T-helper 1 cell treated with Interleukin-12 subunit alpha and Interleukin-12 subunit beta and Interleukin-4 antibody, amounts not matched to agents 30 μg/mL and 1 μg/mL, for 36 hours (primary cell): ENCODE measurements around the gene MRPL30.
A peak's percentile ranks its signal among the peaks of the same experiment; 100 is the strongest.
"Not testable (repeated sequence)": the region's sequence is repeated elsewhere in the genome, so short reads cannot be mapped to it uniquely, and the experiment has no call there.

Source experiments
- H3K27ac Mint-ChIP-seq: one replicate; pipeline ENCODE4 v1.8.0; 2021; ENCODE audit warnings: mild to moderate bottlenecking, mixed read lengths
- H3K27me3 Mint-ChIP-seq: one replicate; pipeline ENCODE4 v1.8.0; 2021; ENCODE audit warnings: low read depth, mixed read lengths
- H3K36me3 Mint-ChIP-seq: one replicate; pipeline ENCODE4 v1.8.0; 2021; ENCODE audit warnings: low read depth, mixed read lengths
- H3K4me1 Mint-ChIP-seq: one replicate; pipeline ENCODE4 v1.8.0; 2021; ENCODE audit warnings: low read depth, mixed read lengths
- H3K4me3 Mint-ChIP-seq: one replicate; pipeline ENCODE4 v1.8.0; 2021; ENCODE audit warnings: mild to moderate bottlenecking, moderate library complexity, mixed read lengths
- H3K9me3 Mint-ChIP-seq: one replicate; pipeline ENCODE4 v1.8.0; 2021; ENCODE audit warnings: mixed read lengths

Gene MRPL30

GRCh38 chr2:99159594-99159993 is 21.4 kb upstream of the MRPL30 start:
- no peaks in the 10 kb centered on the region for H3K27me3 Mint-ChIP-seq
- H3K4me1 Mint-ChIP-seq, result peaks cover 16% of the 10 kb centered on the region
- peaks cover 27% of the 10 kb centered on the region for H3K36me3 Mint-ChIP-seq
- no peak overlapping the region for H3K4me3 Mint-ChIP-seq
- H3K9me3 Mint-ChIP-seq, result no peaks in the 10 kb centered on the region
- H3K27ac Mint-ChIP-seq, result no peak overlapping the region

- Mint-ChIP-seq H3K4me1 (peaks cover 5% of the 10 kb centered on the region), H3K9me3 (no peaks in the 10 kb centered on the region), H3K27ac (no peak overlapping the region), H3K4me3 (no peak overlapping the region), H3K36me3 (peaks cover 35% of the 10 kb centered on the region), H3K27me3 (no peaks in the 10 kb centered on the region)
Measured at GRCh38 chr2:99166218-99166617, 14.8 kb upstream of the MRPL30 start.

GRCh38 chr2:99169534-99169933 is 11.4 kb upstream of the MRPL30 start:
- Mint-ChIP-seq H3K36me3 (peaks cover 34% of the 10 kb centered on the region), H3K4me1 (peaks cover 15% of the 10 kb centered on the region), H3K4me3 (no peak overlapping the region), H3K27ac (no peak overlapping the region), H3K27me3 (no peaks in the 10 kb centered on the region), H3K9me3 (no peaks in the 10 kb centered on the region)

- Mint-ChIP-seq H3K36me3 (peaks cover 25% of the 10 kb centered on the region), H3K27me3 (no peaks in the 10 kb centered on the region), H3K4me1 (peaks cover 24% of the 10 kb centered on the region), H3K9me3 (no peaks in the 10 kb centered on the region), H3K4me3 (no peak overlapping the region), H3K27ac (no peak overlapping the region)
Measured at GRCh38 chr2:99171377-99172140, 9.4 kb upstream of the MRPL30 start.

GRCh38 chr2:99181624-99182000 is 628 bp downstream of the MRPL30 start:
- H3K4me1 Mint-ChIP-seq, result peaks cover 43% of the 10 kb centered on the region
- peak overlapping the region; percentile 99 for H3K4me3 Mint-ChIP-seq
- H3K27ac Mint-ChIP-seq, result peak overlapping the region; percentile 96
- H3K27me3 Mint-ChIP-seq, result no peaks in the 10 kb centered on the region
- H3K9me3 Mint-ChIP-seq, result no peaks in the 10 kb centered on the region
- H3K36me3 Mint-ChIP-seq, result peaks cover 19% of the 10 kb centered on the region

- Mint-ChIP-seq H3K4me1 (peaks cover 35% of the 10 kb centered on the region), H3K4me3 (peak overlapping the region; percentile 3), H3K9me3 (no peaks in the 10 kb centered on the region), H3K36me3 (peaks cover 16% of the 10 kb centered on the region), H3K27ac (no peak overlapping the region), H3K27me3 (no peaks in the 10 kb centered on the region)
Measured at GRCh38 chr2:99183025-99183424, 2.0 kb downstream of the MRPL30 start.

GRCh38 chr2:99184811-99185210 is 3.8 kb downstream of the MRPL30 start:
- no peaks in the 10 kb centered on the region for H3K27me3 Mint-ChIP-seq
- H3K9me3 Mint-ChIP-seq, result no peaks in the 10 kb centered on the region
- no peak overlapping the region for H3K27ac Mint-ChIP-seq
- peaks cover 25% of the 10 kb centered on the region for H3K4me1 Mint-ChIP-seq
- no peak overlapping the region for H3K4me3 Mint-ChIP-seq
- H3K36me3 Mint-ChIP-seq, result peaks cover 17% of the 10 kb centered on the region

- Mint-ChIP-seq H3K4me3 (no peak overlapping the region), H3K27ac (peak overlapping the region; percentile 70), H3K27me3 (no peaks in the 10 kb centered on the region), H3K4me1 (peaks cover 13% of the 10 kb centered on the region), H3K9me3 (no peaks in the 10 kb centered on the region), H3K36me3 (peaks cover 21% of the 10 kb centered on the region)
Measured at GRCh38 chr2:99187011-99187410, 6.0 kb downstream of the MRPL30 start.

- Mint-ChIP-seq H3K4me3 (no peak overlapping the region), H3K36me3 (peaks cover 32% of the 10 kb centered on the region), H3K27ac (no peak overlapping the region), H3K27me3 (no peaks in the 10 kb centered on the region), H3K9me3 (no peaks in the 10 kb centered on the region), H3K4me1 (peaks cover 9% of the 10 kb centered on the region)
Measured at GRCh38 chr2:99188357-99188756, 7.4 kb downstream of the MRPL30 start.

- no peaks in the 10 kb centered on the region for H3K9me3 Mint-ChIP-seq
- no peak overlapping the region for H3K27ac Mint-ChIP-seq
- H3K4me1 Mint-ChIP-seq, result peaks cover 4% of the 10 kb centered on the region
- peaks cover 38% of the 10 kb centered on the region for H3K36me3 Mint-ChIP-seq
- no peak overlapping the region for H3K4me3 Mint-ChIP-seq
- H3K27me3 Mint-ChIP-seq, result no peaks in the 10 kb centered on the region
Measured at GRCh38 chr2:99190548-99190947, 9.6 kb downstream of the MRPL30 start.

GRCh38 chr2:99192364-99192763 is 11.4 kb downstream of the MRPL30 start:
- not testable (repeated sequence) for H3K27me3 Mint-ChIP-seq, H3K4me3 Mint-ChIP-seq, H3K4me1 Mint-ChIP-seq, H3K9me3 Mint-ChIP-seq, H3K27ac Mint-ChIP-seq
- peaks cover 38% of the 10 kb centered on the region for H3K36me3 Mint-ChIP-seq

GRCh38 chr2:99198103-99198841 is 17.3 kb downstream of the MRPL30 start:
- Mint-ChIP-seq H3K27ac (no peak overlapping the region), H3K4me1 (no peaks in the 10 kb centered on the region), H3K4me3 (no peak overlapping the region), H3K27me3 (no peaks in the 10 kb centered on the region), H3K36me3 (peaks cover 18% of the 10 kb centered on the region), H3K9me3 (no peaks in the 10 kb centered on the region)

GRCh38 chr2:99200076-99200800 is 19.3 kb downstream of the MRPL30 start:
- Mint-ChIP-seq H3K4me3 (no peak overlapping the region), H3K27ac (no peak overlapping the region), H3K36me3 (peaks cover 15% of the 10 kb centered on the region), H3K9me3 (no peaks in the 10 kb centered on the region), H3K27me3 (no peaks in the 10 kb centered on the region), H3K4me1 (no peaks in the 10 kb centered on the region)

GRCh38 chr2:99201959-99202678 is 21.1 kb downstream of the MRPL30 start:
- no peak overlapping the region for H3K4me3 Mint-ChIP-seq
- no peaks in the 10 kb centered on the region for H3K4me1 Mint-ChIP-seq
- no peak overlapping the region for H3K27ac Mint-ChIP-seq
- H3K27me3 Mint-ChIP-seq, result no peaks in the 10 kb centered on the region
- H3K9me3 Mint-ChIP-seq, result peaks cover 11% of the 10 kb centered on the region
- peaks cover 17% of the 10 kb centered on the region for H3K36me3 Mint-ChIP-seq
